A549 (cell line): ENCODE data around the gene ANAPC13. TPM values are rescaled to one million over a fixed set of nuclear protein-coding genes. Genes with fewer than 3 reads are reported as not detected.

ENCODE experiments used
- ATAC-seq, 2 experiments: fragments of 200-7000 bp in 1 of 2; fragments of >200 bp in 1 of 2; cut with Nextera tagmentation in 1 of 2; cut with Tn5 transposase in 1 of 2; 3 replicates each; pipeline versions ENCODE4 v1.8.0 to v1.9.1; 2018 to 2020; ENCODE audit warnings: mild to moderate bottlenecking in 1 of 2, moderate library complexity in 1 of 2
- CTCF ChIA-PET: fragments of 300-600 bp; sonication (Branson Sonifier 250); formaldehyde crosslinking; extraction: SDS; loops from one replicate; lab custom pipeline; 2021; ENCODE audit warnings: antibody characterized with exemption, inconsistent platforms; lab: Yijun Ruan, JAX
- POLR2A ChIA-PET: fragments of 350-600 bp; formaldehyde crosslinking; extraction: SDS; loops from one replicate; lab custom pipeline; 2021; ENCODE audit warnings: antibody characterized with exemption, inconsistent platforms; lab: Yijun Ruan, JAX
- DNase-seq, 2 experiments: peaks; one replicate each; pipeline versions ENCODE4 v3.0.0 to v3.0.0-alpha.2; 2011 to 2016; ENCODE audit warnings: low read depth in 1 of 2, low spot score in 1 of 2
- FAIRE-seq: peaks from 2 replicates; lab custom pipeline; 2011; peaks lifted over from hg19 to GRCh38; lab: Jason Lieb, UNC
- H3K27ac ChIP-seq, 2 experiments: fragments of >200 bp; sonication (Bioruptor Twin); formaldehyde crosslinking; 3 replicates each; pipeline ENCODE4 v1.5.1; 2016 to 2017
- H3K4me1 ChIP-seq: fragments of >200 bp; sonication (Bioruptor Twin); formaldehyde crosslinking; 3 replicates; pipeline ENCODE4 v1.6.1; 2016
- H3K4me2 ChIP-seq: fragments of >200 bp; sonication (Bioruptor Twin); formaldehyde crosslinking; 3 replicates; pipeline ENCODE4 v1.6.1; 2016
- H3K4me3 ChIP-seq: fragments of >200 bp; sonication (Bioruptor Twin); formaldehyde crosslinking; 3 replicates; pipeline ENCODE4 v1.5.1; 2016
- H3K9me3 ChIP-seq: fragments of >200 bp; sonication (Bioruptor Twin); formaldehyde crosslinking; 3 replicates; pipeline ENCODE4 v1.6.1; 2016
- ATOH8 ChIP-seq: fragments of 250-450 bp; sonication (Bioruptor Pico); IDR thresholded peaks from 2 replicates; pipeline ENCODE4 v1.5.0; 2020; ENCODE audit warnings: low read depth, mild to moderate bottlenecking, moderate library complexity
- CBX2 ChIP-seq: fragments of 200-600 bp; sonication (generic); IDR thresholded peaks from 2 replicates; pipeline ENCODE4 v1.6.1; 2016; ENCODE audit warnings: low read depth, mild to moderate bottlenecking, borderline replicate concordance
- CBX8 ChIP-seq: fragments of 200-600 bp; sonication (generic); IDR thresholded peaks from 2 replicates; pipeline ENCODE4 v1.6.1; 2016
- CEBPB ChIP-seq, 2 experiments: fragments of >200 bp in 1 of 2; sonication (Bioruptor Twin) in 1 of 2; formaldehyde crosslinking in 1 of 2; IDR thresholded peaks; 2 replicates each; pipeline ENCODE4 v1.6.1; 2012 to 2016
- CHD4 ChIP-seq: fragments of 200-600 bp; sonication (generic); IDR thresholded peaks from 2 replicates; pipeline ENCODE4 v1.6.1; 2016; ENCODE audit warnings: antibody characterized with exemption, mild to moderate bottlenecking, borderline replicate concordance
- CTCF ChIP-seq: fragments of >200 bp; sonication (Bioruptor Twin); formaldehyde crosslinking; IDR thresholded peaks from 3 replicates; pipeline ENCODE4 v1.5.1; 2016
- ELK1 ChIP-seq: fragments of 150-350 bp; IDR thresholded peaks from 2 replicates; pipeline ENCODE4 v1.6.1; 2014; ENCODE audit warnings: low read depth, mild to moderate bottlenecking, low read length
- EP300 ChIP-seq, 2 experiments: fragments of >200 bp; sonication (Bioruptor Twin); formaldehyde crosslinking; IDR thresholded peaks; 2 replicates in 1 of 2; 3 replicates in 1 of 2; pipeline ENCODE4 v1.6.1; 2016 to 2017
- ESRRA ChIP-seq: fragments of 150-350 bp; IDR thresholded peaks from 2 replicates; pipeline ENCODE4 v1.6.1; 2014; ENCODE audit warnings: mild to moderate bottlenecking, low read length, borderline replicate concordance
- HDAC2 ChIP-seq: fragments of 200-600 bp; sonication (generic); IDR thresholded peaks from 2 replicates; pipeline ENCODE4 v1.6.1; 2016
- HOXB5 ChIP-seq: fragments of 250-450 bp; sonication (Bioruptor Pico); IDR thresholded peaks from 2 replicates; pipeline ENCODE4 v1.5.0; 2020; ENCODE audit warnings: mild to moderate bottlenecking, moderate library complexity
- JUN ChIP-seq, 2 experiments: fragments of >200 bp; sonication (Bioruptor Twin); formaldehyde crosslinking; IDR thresholded peaks; 2 replicates in 1 of 2; 3 replicates in 1 of 2; pipeline ENCODE4 v1.6.1; 2016 to 2017
- KDM1A ChIP-seq: fragments of 200-600 bp; sonication (generic); IDR thresholded peaks from 2 replicates; pipeline ENCODE4 v1.6.1; 2016; ENCODE audit warnings: low read depth, mild to moderate bottlenecking
- KDM5A ChIP-seq: fragments of 200-600 bp; sonication (generic); IDR thresholded peaks from 2 replicates; pipeline ENCODE4 v1.6.1; 2016; ENCODE audit warnings: antibody characterized with exemption, mild to moderate bottlenecking
- NFE2L2 ChIP-seq: fragments of 150-350 bp; conservative IDR thresholded peaks from 2 replicates; pipeline ENCODE4 v1.6.1; 2014; ENCODE audit warnings: low read length
- NPAS2 ChIP-seq: fragments of 250-450 bp; sonication (Bioruptor Pico); IDR thresholded peaks from 2 replicates; pipeline ENCODE4 v1.8.0; 2022; ENCODE audit warnings: mild to moderate bottlenecking, moderate library complexity, borderline replicate concordance
- PBX3 ChIP-seq: IDR thresholded peaks from 2 replicates; pipeline ENCODE4 v1.6.1; 2012
- PHF8 ChIP-seq: fragments of 200-600 bp; sonication (generic); IDR thresholded peaks from 2 replicates; pipeline ENCODE4 v1.6.1; 2016; ENCODE audit warnings: low read depth, mild to moderate bottlenecking, antibody characterized with exemption, moderate library complexity, borderline replicate concordance
- POLR2A ChIP-seq: IDR thresholded peaks from 2 replicates; pipeline ENCODE4 v1.6.1; 2012; ENCODE audit warnings: mild to moderate bottlenecking, low read length
- RAD21 ChIP-seq, 2 experiments: fragments of >200 bp in 1 of 2; sonication (Bioruptor Twin) in 1 of 2; formaldehyde crosslinking in 1 of 2; IDR thresholded peaks in 1 of 2; conservative IDR thresholded peaks in 1 of 2; 2 replicates in 1 of 2; 3 replicates in 1 of 2; pipeline ENCODE4 v1.6.1; 2012 to 2018; ENCODE audit warnings: inconsistent platforms in 1 of 2
- ZC3H11A ChIP-seq: fragments of 450-650 bp; IDR thresholded peaks from 2 replicates; pipeline ENCODE4 v1.6.1; 2014; ENCODE audit warnings: antibody characterized with exemption, mild to moderate bottlenecking
- ZSCAN20 ChIP-seq: fragments of 250-450 bp; sonication (Bioruptor Pico); IDR thresholded peaks from 2 replicates; pipeline ENCODE4 v1.8.0; 2022; ENCODE audit warnings: mild to moderate bottlenecking, moderate library complexity
- WGBS: methylation state at CpG from one replicate; pipeline ENCODE4 v1.1.6; 2017; ENCODE audit errors: missing lambda C conversion rate; 5-methylcytosine and 5-hydroxymethylcytosine counted together
- polyA plus RNA-seq, 4 experiments: library from polyadenylated mRNA; depleted of rRNA in 3 of 4; stranded (reverse); fragments of >200 nt; fragmentation: RNase III in 1 of 4; extraction: RNeasy Plus Mini Kit Qiagen cat#74134 plus additional on column Dnase treatment in 1 of 4; gene quantifications; 2 replicates in 3 of 4; 3 replicates in 1 of 4; pipeline ENCODE4 v1.2.3, GENCODE V29; 2011 to 2017

Gene ANAPC13
- polyA plus RNA-seq, 2 of the 4 experiments (the other 2 are of a cell fraction), result 51.2 to 109 TPM

GRCh38 chr3:134504132-134504531, 18.3 kb upstream of the ANAPC13 start:
- H3K27ac ChIP-seq, result no peak overlapping the region
- H3K4me3 ChIP-seq, result no peak overlapping the region
- TF ChIP-seq CEBPB (IDR thresholded peaks at IDR 0.05) (no peak), ATOH8 (no peak), CHD4 (no peak), ESRRA (no peak), CBX2 (no peak), KDM5A (no peak), ZSCAN20 (CRISPR knock-in tag) (no peak), CBX8 (no peak), CTCF (no peak), JUN (IDR thresholded peaks at IDR 0.05) (no peak), PHF8 (no peak), HDAC2 (no peak), NFE2L2 (no peak), KDM1A (no peak), NPAS2 (CRISPR knock-in tag) (no peak), PBX3 (no peak), ZC3H11A (no peak)
- H3K4me1 ChIP-seq, result no peaks in the 10 kb centered on the region
- CTCF ChIA-PET, result no interaction called here
- ATAC-seq (no peak), DNase-seq (no peak), FAIRE-seq (no peak)
- POLR2A ChIA-PET, result no interaction called here
- no peak overlapping the region for H3K4me2 ChIP-seq
- peaks cover 4% of the 10 kb centered on the region; the same call in 1 of the 3 replicates for H3K9me3 ChIP-seq
- 55% methylated on average over 3 of the region's 3 CpGs for WGBS

GRCh38 chr3:134503266-134503665, 17.5 kb upstream of the ANAPC13 start:
- no peaks in the 10 kb centered on the region for H3K4me1 ChIP-seq
- H3K4me3 ChIP-seq, result no peak overlapping the region
- no peak overlapping the region for H3K27ac ChIP-seq
- peaks cover 4% of the 10 kb centered on the region; the same call in 1 of the 3 replicates for H3K9me3 ChIP-seq
- ChIA-PET POLR2A (interaction anchor here (0.6 kb wide), 1 partner anchor 19 kb away, joined by 3 read pairs; no protein-coding TSS in a partner anchor), CTCF (interaction anchor here (0.8 kb wide), 1 partner anchor 23 kb away, joined by 3 read pairs; no protein-coding TSS in a partner anchor)
- H3K4me2 ChIP-seq, result no peak overlapping the region
- no peak for FAIRE-seq
- ATAC-seq, result no peak
- 96% methylated on average over 1 of the region's 1 CpG for WGBS
- TF ChIP-seq CTCF, result no peak
- TF ChIP-seq POLR2A, result no peak
- TF ChIP-seq ZSCAN20 (CRISPR knock-in tag), result no peak
- TF ChIP-seq RAD21 (conservative IDR thresholded peaks at IDR 0.05 in 1 of 2, IDR thresholded peaks at IDR 0.05 in 1 of 2), result no peak
- TF ChIP-seq EP300 (IDR thresholded peaks at IDR 0.05), result no peak
- TF ChIP-seq ELK1, result no peak
- TF ChIP-seq ESRRA, result no peak
- TF ChIP-seq HOXB5 (CRISPR knock-in tag), result no peak
- TF ChIP-seq CBX8, result no peak
- TF ChIP-seq, all 56 proteins: peak for 0
- no peak for DNase-seq
